MG63 (cell line): ENCODE measurements around the gene KRTAP4-7. TPM values are rescaled to one million over a fixed set of nuclear protein-coding genes. Genes with fewer than 3 reads are reported as not detected.
"Not testable (repeated sequence)": the region's sequence is repeated elsewhere in the genome, so short reads cannot be mapped to it uniquely, and the experiment has no call there.

Source experiments
- DNase-seq: peaks from one replicate; pipeline ENCODE4 v3.0.0-alpha.2; 2020
- H3K27me3 ChIP-seq: fragments of 250-450 bp; sonication (Bioruptor Pico); 2 replicates; pipeline ENCODE4 v1.5.1; 2020; ENCODE audit warnings: mild to moderate bottlenecking, moderate library complexity
- H3K36me3 ChIP-seq: fragments of 250-450 bp; sonication (Bioruptor Pico); 2 replicates; pipeline ENCODE4 v1.5.1; 2020; ENCODE audit warnings: mild to moderate bottlenecking, moderate library complexity
- H3K4me3 ChIP-seq: fragments of 250-450 bp; sonication (Bioruptor Pico); 2 replicates; pipeline ENCODE4 v1.5.1; 2020; ENCODE audit warnings: mild to moderate bottlenecking, moderate library complexity
- H3K9me3 ChIP-seq: fragments of 250-450 bp; sonication (Bioruptor Pico); 2 replicates; pipeline ENCODE4 v1.5.1; 2020; ENCODE audit warnings: mild to moderate bottlenecking, moderate library complexity
- total RNA-seq: library from RNA; depleted of rRNA; stranded (reverse); fragments of >200 nt; shearing (Covaris generic); gene quantifications from 2 replicates; pipeline ENCODE4 v1.2.3, GENCODE V29; 2014; ENCODE audit warnings: low replicate concordance; rRNA removed

The KRTAP4-7 gene
- not detected in 2 replicates for total RNA-seq

- H3K9me3 ChIP-seq, H3K36me3 ChIP-seq, DNase-seq, H3K27me3 ChIP-seq, H3K4me3 ChIP-seq: not testable (repeated sequence)
These were observed at the start of gene KRTAP4-7 for GRCh38 chr17:41084100-41084856. Gene KRTAP4-7 (plus strand): TSS chr17:41084150. CDS start chr17:41084207, 57 bp downstream.

- peak; percentile 97 for DNase-seq
- H3K4me3 ChIP-seq, H3K27me3 ChIP-seq, H3K9me3 ChIP-seq, H3K36me3 ChIP-seq: not testable (repeated sequence)
These were observed 49.5 kb upstream of the KRTAP4-7 start, which contains the start of gene KRTAP1-3 for GRCh38 chr17:41034346-41034935. Gene KRTAP1-3 (minus strand): TSS chr17:41034874. CDS start chr17:41034821, 53 bp downstream.

GRCh38 chr17:41037853-41038350 is 46.0 kb upstream of the KRTAP4-7 start:
- no peak for DNase-seq
- H3K36me3 ChIP-seq = peaks cover under 1% of the 10 kb centered on the region; the same call in 1 of the 2 replicates
- H3K9me3 ChIP-seq = peaks cover 3% of the 10 kb centered on the region
- H3K4me3 ChIP-seq = no peak overlapping the region
- H3K27me3 ChIP-seq = no peaks in the 10 kb centered on the region

- peaks cover 14% of the 10 kb centered on the region for H3K9me3 ChIP-seq
- H3K36me3 ChIP-seq, H3K4me3 ChIP-seq, H3K27me3 ChIP-seq: not testable (repeated sequence)
- DNase-seq = peak; percentile 88
These were observed 43.0 kb upstream of the KRTAP4-7 start, which contains the start of gene KRTAP1-1 for GRCh38 chr17:41040783-41041571. Gene KRTAP1-1 (minus strand): TSS chr17:41041450. CDS start chr17:41041397, 53 bp downstream.

- no peak overlapping the region for H3K4me3 ChIP-seq
- DNase-seq = no peak
- peaks cover 14% of the 10 kb centered on the region for H3K9me3 ChIP-seq
- peaks cover 4% of the 10 kb centered on the region; the same call in 1 of the 2 replicates for H3K36me3 ChIP-seq
- no peaks in the 10 kb centered on the region for H3K27me3 ChIP-seq
These were observed 41.0 kb upstream of the KRTAP4-7 start for GRCh38 chr17:41042953-41043352.

GRCh38 chr17:41046735-41047465 is 37.0 kb upstream of the KRTAP4-7 start, which contains the start of gene KRTAP2-1:
Gene KRTAP2-1 (minus strand): TSS chr17:41047316. CDS start chr17:41047267, 49 bp downstream.
- H3K9me3 ChIP-seq = peaks cover 14% of the 10 kb centered on the region
- not testable (repeated sequence) for H3K27me3 ChIP-seq, H3K36me3 ChIP-seq, DNase-seq, H3K4me3 ChIP-seq

- Histone ChIP-seq H3K9me3 (peaks cover 8% of the 10 kb centered on the region), H3K36me3 (no peaks in the 10 kb centered on the region), H3K27me3 (no peaks in the 10 kb centered on the region), H3K4me3 (no peak overlapping the region)
- DNase-seq = peak; percentile 36
These were observed 35.5 kb upstream of the KRTAP4-7 start for GRCh38 chr17:41048441-41048840.

- H3K27me3 ChIP-seq = no peaks in the 10 kb centered on the region
- peak; percentile 31 for DNase-seq
These were observed 34.8 kb upstream of the KRTAP4-7 start for GRCh38 chr17:41049110-41049509.

GRCh38 chr17:41052566-41052965 is 31.4 kb upstream of the KRTAP4-7 start:
- H3K27me3 ChIP-seq = no peaks in the 10 kb centered on the region
- H3K9me3 ChIP-seq = peaks cover 7% of the 10 kb centered on the region
- no peak for DNase-seq
- H3K4me3 ChIP-seq = no peak overlapping the region
- H3K36me3 ChIP-seq = no peaks in the 10 kb centered on the region

More at GRCh38 chr17:41049110-41049509, 34.8 kb upstream of the KRTAP4-7 start:
- no peaks in the 10 kb centered on the region for H3K36me3 ChIP-seq
- no peak overlapping the region for H3K4me3 ChIP-seq
- H3K9me3 ChIP-seq = peaks cover 5% of the 10 kb centered on the region

- Histone ChIP-seq H3K9me3 (peaks cover 8% of the 10 kb centered on the region), H3K36me3 (no peaks in the 10 kb centered on the region), H3K4me3 (no peak overlapping the region), H3K27me3 (no peaks in the 10 kb centered on the region)
- DNase-seq = no peak
These were observed 29.9 kb upstream of the KRTAP4-7 start for GRCh38 chr17:41054025-41054424.

GRCh38 chr17:41054556-41054955 is 29.4 kb upstream of the KRTAP4-7 start:
- not testable (repeated sequence) for H3K36me3 ChIP-seq, H3K27me3 ChIP-seq, H3K4me3 ChIP-seq, H3K9me3 ChIP-seq, DNase-seq

- DNase-seq, H3K36me3 ChIP-seq, H3K4me3 ChIP-seq, H3K27me3 ChIP-seq, H3K9me3 ChIP-seq: not testable (repeated sequence)
These were observed 28.8 kb upstream of the KRTAP4-7 start, which contains the start of gene KRTAP2-2 for GRCh38 chr17:41055130-41055529. Gene KRTAP2-2 (minus strand): TSS chr17:41055230. CDS start chr17:41055211, 19 bp downstream.

GRCh38 chr17:41057547-41057946 is 26.4 kb upstream of the KRTAP4-7 start:
- Histone ChIP-seq H3K9me3 (peaks cover 8% of the 10 kb centered on the region), H3K27me3 (no peaks in the 10 kb centered on the region), H3K36me3 (no peaks in the 10 kb centered on the region), H3K4me3 (no peak overlapping the region)
- no peak for DNase-seq

- DNase-seq = no peak
- H3K36me3 ChIP-seq = no peaks in the 10 kb centered on the region
- H3K27me3 ChIP-seq = no peaks in the 10 kb centered on the region
- no peak overlapping the region for H3K4me3 ChIP-seq
- peaks cover 3% of the 10 kb centered on the region for H3K9me3 ChIP-seq
These were observed 25.2 kb upstream of the KRTAP4-7 start for GRCh38 chr17:41058741-41059140.

- DNase-seq = peak; percentile 28
- H3K27me3 ChIP-seq, H3K36me3 ChIP-seq, H3K9me3 ChIP-seq, H3K4me3 ChIP-seq: not testable (repeated sequence)
These were observed 24.5 kb upstream of the KRTAP4-7 start for GRCh38 chr17:41059276-41060051.
